Hindlimb muscle (tissue), 1 donor: ENCODE measurements around the gene ANKRD7. TPM values are rescaled to one million over a fixed set of nuclear protein-coding genes. Genes with fewer than 3 reads are reported as not detected.

Experiments
- DNase-seq: peaks from one replicate; pipeline ENCODE4 v3.0.0-alpha.2; 2013
- polyA plus RNA-seq: library from polyadenylated mRNA; unstranded; fragments of 120-200 nt; gene quantifications from one replicate; pipeline ENCODE4 v1.2.1, GENCODE V29; 2013; ENCODE audit not compliant: insufficient read length

The ANKRD7 gene
- 0.45 TPM for polyA plus RNA-seq

GRCh38 chr7:118224521-118224920, at the start of gene ANKRD7:
Gene ANKRD7, plus strand, starts transcription at chr7:118224704. Its CDS starts 127 bp downstream, at chr7:118224831.
- no peak for DNase-seq

- no peak for DNase-seq
These were observed 48.8 kb upstream of the ANKRD7 start for GRCh38 chr7:118175740-118176139.

- DNase-seq, result no peak
These were observed 45.3 kb upstream of the ANKRD7 start for GRCh38 chr7:118179191-118179590.

GRCh38 chr7:118182593-118183427, 41.7 kb upstream of the ANKRD7 start:
- no peak for DNase-seq

GRCh38 chr7:118183428-118183785, 41.1 kb upstream of the ANKRD7 start:
- DNase-seq, result no peak

- peak; percentile 99 for DNase-seq
These were observed 40.5 kb upstream of the ANKRD7 start, which contains the start of gene LSM8 for GRCh38 chr7:118183786-118184564. Gene LSM8, plus strand, starts transcription at chr7:118184164. Its CDS starts 60 bp downstream, at chr7:118184224.

GRCh38 chr7:118184565-118184940, 40.0 kb upstream of the ANKRD7 start:
- no peak for DNase-seq

- DNase-seq, result no peak
These were observed 39.2 kb upstream of the ANKRD7 start for GRCh38 chr7:118185163-118185860.

- no peak for DNase-seq
These were observed 38.0 kb upstream of the ANKRD7 start for GRCh38 chr7:118186501-118186900.

- DNase-seq, result no peak
These were observed 29.9 kb upstream of the ANKRD7 start for GRCh38 chr7:118194571-118194970.

GRCh38 chr7:118195837-118196474, 28.5 kb upstream of the ANKRD7 start:
- peak; percentile 28 for DNase-seq

- DNase-seq, result peak; percentile 48
These were observed 22.4 kb upstream of the ANKRD7 start for GRCh38 chr7:118202061-118202460.

GRCh38 chr7:118214051-118214832, 10.3 kb upstream of the ANKRD7 start:
- DNase-seq, result peak; percentile 74

- DNase-seq, result no peak
These were observed 9.7 kb upstream of the ANKRD7 start for GRCh38 chr7:118214833-118215182.

GRCh38 chr7:118217210-118217619, 7.3 kb upstream of the ANKRD7 start:
- DNase-seq, result no peak

- no peak for DNase-seq
These were observed 5.9 kb upstream of the ANKRD7 start for GRCh38 chr7:118218413-118219156.

GRCh38 chr7:118219157-118219512, 5.4 kb upstream of the ANKRD7 start:
- no peak for DNase-seq

- no peak for DNase-seq
These were observed 3.9 kb upstream of the ANKRD7 start for GRCh38 chr7:118220583-118220982.

GRCh38 chr7:118222591-118222990, 1.9 kb upstream of the ANKRD7 start:
- DNase-seq, result no peak

GRCh38 chr7:118232837-118233236, 8.3 kb downstream of the ANKRD7 start:
- no peak for DNase-seq

GRCh38 chr7:118233799-118234198, 9.3 kb downstream of the ANKRD7 start:
- no peak for DNase-seq
